NOMO-1 treated with DMSO at 0.1 percent for 48 hours (cell line): Measurements from ENCODE around the gene PRSS16.
"Not testable (repeated sequence)": the region's sequence is repeated elsewhere in the genome, so short reads cannot be mapped to it uniquely, and the experiment has no call there.

Source experiments
- DNase-seq: peaks from one replicate; lab custom pipeline; 2025; ENCODE audit not compliant: unreplicated experiment; lab: John Stamatoyannopoulos, UW

PRSS16 gene, protein sequence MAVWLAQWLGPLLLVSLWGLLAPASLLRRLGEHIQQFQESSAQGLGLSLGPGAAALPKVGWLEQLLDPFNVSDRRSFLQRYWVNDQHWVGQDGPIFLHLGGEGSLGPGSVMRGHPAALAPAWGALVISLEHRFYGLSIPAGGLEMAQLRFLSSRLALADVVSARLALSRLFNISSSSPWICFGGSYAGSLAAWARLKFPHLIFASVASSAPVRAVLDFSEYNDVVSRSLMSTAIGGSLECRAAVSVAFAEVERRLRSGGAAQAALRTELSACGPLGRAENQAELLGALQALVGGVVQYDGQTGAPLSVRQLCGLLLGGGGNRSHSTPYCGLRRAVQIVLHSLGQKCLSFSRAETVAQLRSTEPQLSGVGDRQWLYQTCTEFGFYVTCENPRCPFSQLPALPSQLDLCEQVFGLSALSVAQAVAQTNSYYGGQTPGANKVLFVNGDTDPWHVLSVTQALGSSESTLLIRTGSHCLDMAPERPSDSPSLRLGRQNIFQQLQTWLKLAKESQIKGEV

GRCh38 chr6:27247133-27247836 lies at the start of gene PRSS16:
Gene PRSS16 (plus strand): TSS chr6:27247701. CDS start chr6:27247738, 37 bp downstream.
- DNase-seq: no peak

GRCh38 chr6:27205375-27206278 lies 41.9 kb upstream of the PRSS16 start:
- DNase-seq: no peak

- no peak for DNase-seq
Observed at GRCh38 chr6:27206806-27207205, 40.7 kb upstream of the PRSS16 start.

- DNase-seq: no peak
Observed at GRCh38 chr6:27208042-27208441, 39.5 kb upstream of the PRSS16 start.

DNA sequence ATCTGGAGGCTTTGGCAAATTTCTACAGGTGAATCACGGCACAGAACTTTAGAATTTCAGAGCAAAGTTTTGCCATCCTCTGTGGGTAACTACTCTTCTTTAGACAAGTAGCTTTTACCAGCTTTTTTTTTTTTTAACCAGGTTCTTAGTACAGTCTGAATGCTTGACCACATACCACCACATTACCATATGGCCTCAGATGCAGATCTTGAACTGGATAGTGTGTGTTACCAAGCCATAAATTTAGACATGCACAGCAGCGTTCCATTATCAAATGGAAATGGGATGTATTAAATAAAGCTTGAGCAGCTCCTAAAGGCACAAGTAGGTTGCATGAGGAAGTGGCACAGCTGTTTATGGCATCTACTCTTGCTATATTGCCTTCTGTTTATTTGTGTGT lies 38.3 kb upstream of the PRSS16 start:
- DNase-seq: no peak

DNA sequence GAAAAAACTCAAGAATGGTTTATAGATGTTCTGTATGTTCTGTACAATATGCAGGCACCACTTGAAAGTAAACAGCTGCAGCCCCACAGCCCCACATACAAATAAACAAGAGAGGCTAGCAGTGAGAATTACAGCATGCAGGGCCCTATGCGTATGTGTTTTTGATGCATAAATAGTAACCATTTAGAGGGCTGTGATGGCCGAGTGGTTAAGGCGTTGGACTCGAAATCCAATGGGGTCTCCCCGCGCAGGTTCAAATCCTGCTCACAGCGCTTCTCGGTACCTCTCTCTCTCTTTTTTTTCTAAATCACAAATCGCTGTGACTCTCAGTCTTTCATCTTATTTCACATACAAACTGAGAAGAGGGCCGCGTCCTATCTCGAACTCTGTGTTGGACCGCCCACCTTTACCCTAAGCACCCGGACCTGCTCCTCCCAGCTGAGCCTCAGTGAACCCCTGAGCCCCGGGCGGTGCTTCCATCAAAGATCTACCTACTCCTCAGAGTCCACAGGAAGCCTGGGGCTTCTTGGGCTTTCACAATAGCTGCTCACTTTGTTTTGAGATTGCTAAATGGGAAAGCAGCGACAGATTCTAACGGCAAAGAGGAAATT lies 37.7 kb upstream of the PRSS16 start:
- DNase-seq: no peak

DNA sequence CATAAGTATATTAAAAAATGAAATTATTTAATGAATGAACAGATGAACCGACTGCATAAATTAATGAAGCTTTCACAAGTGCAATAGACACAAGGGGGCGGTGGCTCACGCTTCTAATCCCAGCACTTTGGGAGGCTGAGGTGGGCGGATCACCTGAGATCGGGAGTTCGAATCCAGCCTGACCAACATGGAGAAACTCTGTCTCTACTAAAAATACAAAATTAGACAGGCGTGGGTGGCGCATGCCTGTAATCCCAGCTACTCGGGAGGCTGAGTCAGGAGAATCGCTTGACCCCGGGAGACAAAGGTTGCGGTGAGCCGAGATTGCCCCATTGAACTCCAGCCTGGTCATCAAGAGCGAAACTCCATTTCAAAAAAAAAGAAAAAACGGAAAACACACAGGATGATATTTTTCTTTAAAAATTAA lies 34.4 kb upstream of the PRSS16 start:
- not testable (repeated sequence) for DNase-seq

GRCh38 chr6:27213544-27214125 lies 33.9 kb upstream of the PRSS16 start:
- DNase-seq: no peak

GRCh38 chr6:27214126-27214601 lies 33.3 kb upstream of the PRSS16 start:
- no peak for DNase-seq

DNA sequence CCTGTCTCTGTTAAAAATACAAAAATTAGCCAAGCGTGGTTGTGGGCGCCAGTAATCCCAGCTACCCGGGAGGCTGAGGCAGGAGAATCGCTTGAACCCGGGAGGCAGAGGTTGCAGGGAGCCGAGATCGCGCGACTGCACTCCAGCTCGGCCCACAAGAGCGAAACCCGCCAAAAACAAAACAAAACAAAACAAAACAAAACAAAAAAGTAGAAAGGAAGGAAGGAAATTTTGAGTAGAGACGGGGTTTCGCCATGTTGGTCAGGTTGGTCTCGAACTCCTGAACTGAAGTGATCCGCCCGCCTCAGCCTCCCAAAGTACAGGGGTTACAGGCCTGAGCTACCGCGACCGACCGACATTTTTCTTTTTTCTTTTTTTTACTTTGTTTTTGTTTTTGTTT lies 30.6 kb upstream of the PRSS16 start:
- DNase-seq: no peak

GRCh38 chr6:27222971-27223370 lies 24.5 kb upstream of the PRSS16 start:
- DNase-seq: not testable (repeated sequence)

DNA sequence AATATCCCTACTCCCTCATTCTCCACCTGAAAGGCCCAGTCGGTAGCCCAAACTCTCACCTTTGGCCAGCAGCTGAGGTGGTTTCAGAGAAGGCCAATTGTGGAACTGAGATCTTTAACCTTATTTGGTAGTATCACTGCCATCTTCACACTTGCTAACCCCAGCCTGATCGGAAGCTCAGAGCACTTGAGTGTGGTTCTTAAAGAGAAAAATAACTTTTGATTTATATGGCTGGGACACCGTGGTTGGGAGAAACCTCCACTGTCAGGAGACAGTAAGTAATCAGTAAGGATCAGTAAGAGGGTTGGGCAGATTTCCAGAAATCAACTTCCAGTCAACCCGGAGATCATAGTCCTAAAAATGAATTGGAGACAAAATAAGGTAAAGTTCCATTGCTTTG lies 22.8 kb upstream of the PRSS16 start:
- DNase-seq: no peak

DNA sequence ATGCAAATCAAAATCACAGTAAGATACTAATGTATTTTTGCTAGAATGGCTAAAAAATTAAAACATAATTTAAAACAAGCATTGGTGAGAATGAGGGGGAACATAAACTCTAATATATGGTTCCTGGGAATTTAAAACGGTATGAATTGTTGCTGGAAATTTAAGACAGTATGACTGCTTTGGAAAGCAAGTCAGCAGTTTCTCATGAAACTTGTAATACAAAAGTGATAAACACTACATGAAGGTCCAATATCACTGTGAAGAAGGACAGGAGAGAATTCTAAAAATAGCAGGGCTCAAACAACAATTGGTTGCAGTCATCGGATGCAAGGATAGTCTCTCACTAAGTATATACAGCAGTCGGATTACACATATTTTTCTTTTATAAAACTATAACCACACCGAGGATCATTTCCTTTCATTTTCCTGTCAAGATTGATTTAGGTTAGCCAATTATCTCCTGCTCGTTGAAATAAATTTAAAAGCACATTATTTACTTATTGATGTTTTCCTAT lies 18.5 kb upstream of the PRSS16 start:
- no peak for DNase-seq

DNA sequence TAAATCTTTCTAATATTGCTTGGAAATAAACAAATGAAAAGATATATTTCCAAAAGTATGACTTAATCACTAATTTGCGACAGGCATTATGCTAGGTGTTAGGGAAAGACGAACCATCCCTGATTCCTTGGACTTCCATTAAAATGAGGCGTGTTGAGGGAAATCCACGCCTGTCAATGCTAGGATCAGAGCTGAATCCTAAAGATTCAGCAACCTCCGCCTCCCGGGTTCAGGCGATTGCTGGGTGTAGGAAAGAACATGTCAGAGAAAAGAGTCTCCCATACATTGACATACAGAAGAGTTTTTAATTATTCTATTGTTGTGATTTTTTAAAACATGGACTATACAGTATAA lies 16.8 kb upstream of the PRSS16 start:
- no peak for DNase-seq

GRCh38 chr6:27234576-27234975 lies 12.9 kb upstream of the PRSS16 start:
- DNase-seq: no peak

DNA sequence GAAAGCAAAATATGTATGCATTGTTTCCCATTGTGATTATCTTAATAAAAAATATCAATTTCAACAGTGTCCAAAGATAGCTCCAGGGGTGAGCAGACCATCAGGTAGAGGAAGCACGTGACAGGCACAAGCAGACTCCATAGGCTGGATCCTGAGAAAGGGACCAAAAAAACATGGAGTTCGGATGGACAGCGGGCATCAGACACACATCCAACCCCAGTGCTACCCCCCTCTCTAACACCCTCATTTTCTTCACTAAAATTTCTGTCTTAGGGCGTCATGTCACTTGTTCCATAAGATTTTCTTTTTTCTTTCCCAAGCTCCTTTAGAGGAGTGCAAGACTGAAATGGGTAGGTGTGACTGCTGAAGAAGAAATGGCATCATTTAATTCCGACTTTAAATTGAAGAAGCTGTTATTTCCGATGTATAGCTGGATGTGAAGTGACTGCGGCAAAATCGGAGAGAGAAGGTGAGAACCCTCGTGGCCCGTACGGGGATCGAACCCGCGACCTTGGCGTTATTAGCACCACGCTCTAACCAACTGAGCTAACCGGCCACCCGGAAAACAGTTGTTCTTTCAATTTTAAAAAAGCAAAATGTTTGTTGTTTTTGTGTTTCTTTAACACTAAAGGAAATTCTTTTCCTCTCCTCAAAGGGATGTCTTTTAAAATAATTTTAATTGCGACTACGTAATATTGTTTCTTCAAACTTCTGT lies 10.3 kb upstream of the PRSS16 start:
- no peak for DNase-seq

DNA sequence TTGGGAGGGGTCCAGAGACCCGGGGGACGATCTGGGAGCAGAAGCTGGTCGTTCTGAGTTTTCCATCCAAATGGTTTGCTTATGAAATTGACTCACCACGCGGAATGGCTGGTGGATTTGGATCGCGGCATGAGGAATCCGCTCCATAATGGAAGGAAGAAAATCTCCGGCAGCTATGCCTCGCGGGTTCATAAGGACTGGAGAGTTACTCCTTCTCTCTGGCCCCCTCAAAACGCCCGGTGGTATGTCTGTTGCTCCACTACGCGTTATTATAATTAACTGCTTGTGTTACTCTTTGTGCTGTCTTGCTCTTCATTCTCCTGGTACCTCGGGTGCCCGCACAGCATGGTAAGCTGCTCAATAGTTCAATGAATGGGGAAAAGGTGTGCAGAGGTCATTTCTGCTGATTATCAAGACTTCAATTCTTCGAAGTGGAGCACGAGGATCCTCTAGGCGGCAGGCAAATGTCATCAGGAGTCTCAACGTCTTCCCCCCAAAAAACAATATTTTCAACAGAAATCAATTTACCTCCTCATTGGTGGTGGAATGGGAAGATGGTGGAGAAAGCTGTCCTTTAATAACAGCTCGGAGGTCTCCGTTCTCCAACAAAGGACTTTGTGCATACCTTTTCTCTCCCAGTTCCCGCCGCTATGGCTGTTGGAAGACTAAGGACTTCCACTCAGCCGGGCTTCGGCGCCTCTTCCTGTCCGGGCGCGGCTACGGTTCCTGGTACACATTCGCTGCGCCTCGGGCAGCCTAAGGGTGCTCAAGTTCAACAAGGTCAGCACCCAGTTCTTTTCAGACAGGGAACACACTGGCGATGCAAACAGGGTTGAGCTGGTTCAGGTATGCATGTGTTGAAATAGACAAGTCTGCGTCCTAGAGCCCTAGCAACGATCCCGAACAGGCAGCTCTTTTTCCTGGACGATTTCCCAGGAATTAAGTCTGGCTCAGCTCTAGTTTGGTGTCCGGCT lies 9.2 kb upstream of the PRSS16 start:
- DNase-seq: no peak

- no peak for DNase-seq
Observed at GRCh38 chr6:27239258-27239657, 8.2 kb upstream of the PRSS16 start.
